SK-N-SH (cell line): ENCODE results near the gene TBL1X. TPM values are rescaled to one million over a fixed set of nuclear protein-coding genes. Genes with fewer than 3 reads are reported as not detected.

ENCODE experiments used
- CTCF ChIA-PET: fragments of 300-600, 350-600 bp; formaldehyde crosslinking; extraction: SDS; loops from one replicate; lab custom pipeline; 2021; lab: Yijun Ruan, JAX
- POLR2A ChIA-PET: fragments of 350-600 bp; sonication (Branson Sonifier 250); formaldehyde crosslinking; extraction: SDS; loops from one replicate; lab custom pipeline; 2020; ENCODE audit warnings: antibody characterized with exemption, inconsistent platforms; lab: Yijun Ruan, JAX
- DNase-seq: peaks from one replicate; pipeline ENCODE4 v3.0.0; 2012
- H2AFZ ChIP-seq: fragments of 200-600 bp; sonication (generic); 2 replicates; pipeline ENCODE4 v1.8.1; 2016; ENCODE audit warnings: antibody characterized with exemption, mild to moderate bottlenecking, low read depth
- H3F3A ChIP-seq: fragments of 200-600 bp; sonication (generic); replicated peaks from 2 replicates; pipeline ENCODE3; 2016; ENCODE audit warnings: antibody characterized with exemption, mild to moderate bottlenecking; ENCODE audit not compliant: insufficient read depth
- H3K27ac ChIP-seq, 2 experiments: fragments of 200-500 bp in 1 of 2; fragments of 200-600 bp in 1 of 2; sonication (Bioruptor generic) in 1 of 2; sonication (generic), shearing (Covaris generic) in 1 of 2; 2 replicates each; pipeline versions ENCODE4 v1.5.1 to v1.6.1; 2014 to 2016; ENCODE audit warnings: low read depth in 2 of 2, inconsistent platforms in 1 of 2, low read length in 1 of 2, mild to moderate bottlenecking in 1 of 2, mixed read lengths in 1 of 2
- H3K27me3 ChIP-seq: fragments of 200-600 bp; sonication (generic), shearing (Covaris generic); 2 replicates; pipeline ENCODE4 v1.6.1; 2016; ENCODE audit warnings: mixed run types; ENCODE audit not compliant: insufficient read depth
- H3K36me3 ChIP-seq, 2 experiments: fragments of 200-500 bp in 1 of 2; fragments of 200-600 bp in 1 of 2; sonication (Bioruptor generic) in 1 of 2; sonication (generic) in 1 of 2; replicated peaks in 1 of 2; 2 replicates each; pipeline versions ENCODE3 to v1.5.1; 2014 to 2016; ENCODE audit warnings: low read length in 1 of 2, mild to moderate bottlenecking in 1 of 2; ENCODE audit not compliant: insufficient read depth in 2 of 2, control insufficient read depth in 1 of 2
- H3K4me1 ChIP-seq, 2 experiments: fragments of 200-500 bp in 1 of 2; fragments of 200-600 bp in 1 of 2; sonication (Bioruptor generic) in 1 of 2; sonication (generic), shearing (Covaris generic) in 1 of 2; 2 replicates each; pipeline versions ENCODE4 v1.5.1 to v1.6.1; 2014 to 2016; ENCODE audit warnings: low read depth in 1 of 2, low read length in 1 of 2, mixed run types in 1 of 2; ENCODE audit not compliant: insufficient read depth in 2 of 2, control insufficient read depth in 1 of 2
- H3K4me2 ChIP-seq: fragments of 200-600 bp; sonication (generic), shearing (Covaris generic); 2 replicates; pipeline ENCODE4 v1.6.1; 2017; ENCODE audit warnings: mixed run types
- H3K4me3 ChIP-seq, 2 experiments: fragments of 200-500 bp in 1 of 2; fragments of 200-600 bp in 1 of 2; sonication (Bioruptor generic) in 1 of 2; sonication (generic), shearing (Covaris generic) in 1 of 2; 2 replicates each; pipeline versions ENCODE4 v1.5.1 to v1.8.1; 2014 to 2016; ENCODE audit warnings: low read depth in 2 of 2, inconsistent platforms in 1 of 2, low read length in 1 of 2, mild to moderate bottlenecking in 1 of 2, mixed read lengths in 1 of 2, moderate library complexity in 1 of 2
- H3K79me2 ChIP-seq: fragments of 200-600 bp; sonication (generic); 2 replicates; pipeline ENCODE4 v1.8.1; 2017; ENCODE audit warnings: mild to moderate bottlenecking; ENCODE audit not compliant: insufficient read depth
- H3K9ac ChIP-seq: fragments of 200-600 bp; sonication (generic); 2 replicates; pipeline ENCODE4 v1.6.1; 2017; ENCODE audit warnings: mixed run types
- H3K9me2 ChIP-seq: fragments of 200-600 bp; sonication (generic); 2 replicates; pipeline ENCODE4 v1.6.1; 2017; ENCODE audit warnings: mixed run types
- H3K9me3 ChIP-seq: fragments of 200-600 bp; sonication (generic); 2 replicates; pipeline ENCODE4 v1.6.1; 2017; ENCODE audit warnings: mixed run types, mild to moderate bottlenecking, moderate library complexity
- H4K20me1 ChIP-seq: fragments of 200-600 bp; sonication (generic); 2 replicates; pipeline ENCODE4 v1.6.1; 2017; ENCODE audit warnings: mild to moderate bottlenecking, mixed run types; ENCODE audit not compliant: insufficient read depth
- CHD2 ChIP-seq: fragments of 150-350 bp; IDR thresholded peaks from 2 replicates; pipeline ENCODE4 v1.6.1; 2018; ENCODE audit warnings: low read length; ENCODE audit not compliant: partially characterized antibody
- CTCF ChIP-seq: fragments of 200-600 bp; sonication (generic); IDR thresholded peaks from 2 replicates; pipeline ENCODE4 v1.6.1; 2017; ENCODE audit warnings: antibody characterized with exemption, mild to moderate bottlenecking, moderate library complexity
- EP300 ChIP-seq, 2 experiments: IDR thresholded peaks; 2 replicates each; pipeline versions ENCODE4 v1.4.0 to v1.6.1; 2012; ENCODE audit warnings: borderline replicate concordance in 1 of 2, low read depth in 1 of 2, low read length in 1 of 2
- EZH2phosphoT487 ChIP-seq: fragments of 200-600 bp; sonication (generic); IDR thresholded peaks from 2 replicates; pipeline ENCODE4 v1.6.1; 2017; ENCODE audit warnings: low read depth, mixed run types, mild to moderate bottlenecking, antibody characterized with exemption, moderate library complexity, borderline replicate concordance
- FOXM1 ChIP-seq: IDR thresholded peaks from 2 replicates; pipeline ENCODE4 v1.4.0; 2012; ENCODE audit warnings: low read depth, mild to moderate bottlenecking
- JUND ChIP-seq: IDR thresholded peaks from 2 replicates; pipeline ENCODE4 v1.4.0; 2012
- MAX ChIP-seq: IDR thresholded peaks from 2 replicates; pipeline ENCODE4 v1.4.0; 2012; ENCODE audit warnings: low read depth
- MEF2A ChIP-seq: IDR thresholded peaks from 2 replicates; pipeline ENCODE4 v1.4.0; 2012; ENCODE audit warnings: low read depth, borderline replicate concordance
- NRF1 ChIP-seq: IDR thresholded peaks from 2 replicates; pipeline ENCODE4 v1.6.1; 2012; ENCODE audit warnings: low read depth, mild to moderate bottlenecking, low read length
- PBX3 ChIP-seq: IDR thresholded peaks from 2 replicates; pipeline ENCODE4; 2012
- RAD21 ChIP-seq: IDR thresholded peaks from 2 replicates; pipeline ENCODE4 v1.6.1; 2012; ENCODE audit warnings: mild to moderate bottlenecking, low read length
- RCOR1 ChIP-seq: fragments of 150-350 bp; IDR thresholded peaks from 2 replicates; pipeline ENCODE4 v1.6.1; 2017; ENCODE audit warnings: antibody characterized with exemption, low read length
- REST ChIP-seq: IDR thresholded peaks from 2 replicates; pipeline ENCODE4 v1.6.1; 2012; ENCODE audit warnings: mild to moderate bottlenecking, low read depth, low read length, moderate library complexity
- RFX5 ChIP-seq: IDR thresholded peaks from 2 replicates; pipeline ENCODE4 v1.6.1; 2012; ENCODE audit warnings: mild to moderate bottlenecking, improper control_type of control experiment, low read length
- TCF12 ChIP-seq: IDR thresholded peaks from 2 replicates; pipeline ENCODE4 v1.4.0; 2012
- TEAD4 ChIP-seq: IDR thresholded peaks from 2 replicates; pipeline ENCODE4 v1.4.0; 2012; ENCODE audit warnings: mild to moderate bottlenecking, borderline replicate concordance; ENCODE audit not compliant: insufficient read depth
- USF1 ChIP-seq: IDR thresholded peaks from 2 replicates; pipeline ENCODE4 v1.4.0; 2012; ENCODE audit warnings: low read depth, borderline replicate concordance
- YY1 ChIP-seq: IDR thresholded peaks from 2 replicates; pipeline ENCODE4 v1.4.0; 2012; ENCODE audit warnings: low read depth, mild to moderate bottlenecking
- WGBS: methylation state at CpG from one replicate; pipeline ENCODE4 v1.1.6; 2017; ENCODE audit warnings: low lambda C conversion rate; 5-methylcytosine and 5-hydroxymethylcytosine counted together
- polyA plus RNA-seq, 3 experiments: library from polyadenylated mRNA; depleted of rRNA; stranded (reverse); fragments of >200 nt; gene quantifications; 2 replicates each; pipeline ENCODE4 v1.2.3, GENCODE V29; 2012

Gene TBL1X
- polyA plus RNA-seq, 1 of the 3 experiments (the other 2 are of a cell fraction), result 10.6 TPM

GRCh38 chrX:9772943-9773342 lies 308.1 kb downstream of the TBL1X start:
- H2AFZ ChIP-seq, result no peak overlapping the region
- no peaks in the 10 kb centered on the region for H4K20me1 ChIP-seq
- no peaks in the 10 kb centered on the region for H3K4me1 ChIP-seq
- no peaks in the 10 kb centered on the region for H3K79me2 ChIP-seq
- H3K4me2 ChIP-seq, result no peak overlapping the region
- no peak overlapping the region for H3K4me3 ChIP-seq
- CTCF ChIA-PET, result no interaction called here
- H3K9me2 ChIP-seq, result no peaks in the 10 kb centered on the region
- H3K27me3 ChIP-seq, result no peaks in the 10 kb centered on the region; the same call in 1 of the 2 replicates
- no peak for DNase-seq
- WGBS, result 50% methylated on average over 6 of the region's 6 CpGs
- H3K27ac ChIP-seq, result no peak overlapping the region
- H3F3A ChIP-seq, result no peaks in the 10 kb centered on the region
- TF ChIP-seq RAD21, result no peak
- no peak for TF ChIP-seq NRF1
- TF ChIP-seq REST, result no peak
- no peak for TF ChIP-seq RCOR1
- TF ChIP-seq FOXM1, result no peak
- TF ChIP-seq CTCF, result no peak
- TF ChIP-seq USF1, result no peak
- no peak for TF ChIP-seq TCF12
- no peak for TF ChIP-seq CHD2
- no peak for TF ChIP-seq JUND
- POLR2A ChIA-PET, result no interaction called here
- H3K36me3 ChIP-seq, result no peaks in the 10 kb centered on the region
- H3K9me3 ChIP-seq, result no peaks in the 10 kb centered on the region
- no peak overlapping the region for H3K9ac ChIP-seq

- Histone ChIP-seq H3K4me2 (no peak overlapping the region), H3K27ac (no peak overlapping the region), H3K79me2 (no peaks in the 10 kb centered on the region), H3K9me2 (no peaks in the 10 kb centered on the region), H4K20me1 (no peaks in the 10 kb centered on the region), H3K9ac (no peak overlapping the region), H3F3A (no peaks in the 10 kb centered on the region), H3K4me1 (no peaks in the 10 kb centered on the region), H3K36me3 (no peaks in the 10 kb centered on the region), H3K27me3 (no peaks in the 10 kb centered on the region; the same call in 1 of the 2 replicates), H3K9me3 (no peaks in the 10 kb centered on the region), H2AFZ (no peak overlapping the region), H3K4me3 (no peak overlapping the region)
- ChIA-PET POLR2A (no interaction called here), CTCF (no interaction called here)
- 27% methylated on average over 3 of the region's 8 CpGs for WGBS
- TF ChIP-seq EP300 (IDR thresholded peaks at IDR 0.05; ENCODE audit: borderline replicate concordance in 1 of 2, low read depth in 1 of 2, low read length in 1 of 2), result no peak
- TF ChIP-seq RFX5, result no peak
- TF ChIP-seq PBX3, result no peak
- TF ChIP-seq TEAD4, result no peak
- no peak for TF ChIP-seq MEF2A
- no peak for TF ChIP-seq MAX
- no peak for TF ChIP-seq EZH2phosphoT487
- no peak for TF ChIP-seq CHD2
- TF ChIP-seq YY1, result no peak
- no peak for DNase-seq
Observed at GRCh38 chrX:9775930-9776329, 311.1 kb downstream of the TBL1X start.
